ENCODE data around the gene S1PR2.
"Not testable (repeated sequence)": the region's sequence is repeated elsewhere in the genome, so short reads cannot be mapped to it uniquely, and the experiment has no call there.

The S1PR2 gene

GRCh38 chr19:10223488-10224213 lies 7.5 kb downstream of the S1PR2 start:
- DNase-seq = no peak

- DNase-seq = no peak
Measured at GRCh38 chr19:10222201-10222890, 8.8 kb downstream of the S1PR2 start.

- DNase-seq = no peak
Measured at GRCh38 chr19:10220695-10221094, 10.4 kb downstream of the S1PR2 start.

GRCh38 chr19:10219678-10220077 lies 11.5 kb downstream of the S1PR2 start:
- DNase-seq = peak; percentile 10

- no peak for DNase-seq
Measured at GRCh38 chr19:10217085-10217484, 14.0 kb downstream of the S1PR2 start.

GRCh38 chr19:10214784-10215183 lies 16.3 kb downstream of the S1PR2 start:
- DNase-seq = no peak

GRCh38 chr19:10211691-10212090 lies 19.4 kb downstream of the S1PR2 start:
- DNase-seq = no peak

GRCh38 chr19:10211061-10211460 lies 20.1 kb downstream of the S1PR2 start:
- no peak for DNase-seq

- DNase-seq = no peak
Measured at GRCh38 chr19:10209315-10209714, 21.8 kb downstream of the S1PR2 start.

GRCh38 chr19:10207026-10207425 lies 24.1 kb downstream of the S1PR2 start:
- DNase-seq = no peak

- DNase-seq = no peak
Measured at GRCh38 chr19:10206226-10206885, 24.8 kb downstream of the S1PR2 start.

- DNase-seq = no peak
Measured at GRCh38 chr19:10205636-10206035, 25.5 kb downstream of the S1PR2 start.

- DNase-seq = no peak
Measured at GRCh38 chr19:10203686-10204085, 27.4 kb downstream of the S1PR2 start.

GRCh38 chr19:10201176-10201575 lies 30.0 kb downstream of the S1PR2 start:
- no peak for DNase-seq

- not testable (repeated sequence) for DNase-seq
Measured at GRCh38 chr19:10200101-10200500, 31.0 kb downstream of the S1PR2 start.

GRCh38 chr19:10198889-10199644 lies 32.1 kb downstream of the S1PR2 start:
- DNase-seq = not testable (repeated sequence)

GRCh38 chr19:10195199-10195519 lies 36.0 kb downstream of the S1PR2 start:
- no peak for DNase-seq

- DNase-seq = peak; percentile 97
Measured at GRCh38 chr19:10194500-10195198, 36.5 kb downstream of the S1PR2 start, which contains the start of gene DNMT1. Gene DNMT1 (minus strand): TSS chr19:10194953. CDS start chr19:10194899, 54 bp downstream.

GRCh38 chr19:10193790-10194499 lies 37.2 kb downstream of the S1PR2 start:
- DNase-seq = no peak

GRCh38 chr19:10192922-10193321 lies 38.2 kb downstream of the S1PR2 start:
- no peak for DNase-seq

GRCh38 chr19:10191347-10191746 lies 39.8 kb downstream of the S1PR2 start:
- DNase-seq = no peak

- DNase-seq = no peak
Measured at GRCh38 chr19:10190026-10190425, 41.1 kb downstream of the S1PR2 start.

All from NCI-H510A treated with DMSO at 0.1 percent for 48 hours (cell line).